Stimulated activated naive B cell treated with anti-CD40 and anti-IgM and Interleukin-4, amounts not matched to agents 10 μg/mL and 1 μg/mL and 100 μg/mL, for 72 hours (primary cell): ENCODE measurements around the gene MAN2B1.
"Not testable (repeated sequence)": the region's sequence is repeated elsewhere in the genome, so short reads cannot be mapped to it uniquely, and the experiment has no call there.

Experiments used
- ATAC-seq, 2 donors: fragments of 150-1000 bp; cut with Tn5 transposase; replicated peaks; 2 replicates each; pipeline ENCODE4 v1.10.0; 2021; ENCODE audit warnings: moderate library complexity in 1 of 2
- DNase-seq: peaks from one replicate; pipeline ENCODE4 v3.0.0; 2021
- H3K27ac Mint-ChIP-seq: one replicate; pipeline ENCODE4 v1.8.0; 2022; ENCODE audit warnings: mild to moderate bottlenecking, mixed read lengths
- H3K27me3 Mint-ChIP-seq, 2 donors: one replicate each; pipeline ENCODE4 v1.8.0; 2022; ENCODE audit warnings: mixed read lengths in 2 of 2
- H3K36me3 Mint-ChIP-seq, 2 donors: one replicate each; pipeline ENCODE4 v1.8.0; 2022; ENCODE audit warnings: mixed read lengths in 2 of 2, mild to moderate bottlenecking in 1 of 2
- H3K4me1 Mint-ChIP-seq, 2 donors: one replicate each; pipeline ENCODE4 v1.8.0; 2022; ENCODE audit warnings: mixed read lengths in 2 of 2, mild to moderate bottlenecking in 1 of 2
- H3K4me3 Mint-ChIP-seq, 2 donors: one replicate each; pipeline ENCODE4 v1.8.0; 2022; ENCODE audit warnings: mild to moderate bottlenecking in 2 of 2, mixed read lengths in 2 of 2, moderate library complexity in 1 of 2
- H3K9me3 Mint-ChIP-seq, 2 donors: one replicate each; pipeline ENCODE4 v1.8.0; 2022; ENCODE audit warnings: mixed read lengths in 2 of 2, mild to moderate bottlenecking in 1 of 2

MAN2B1 gene

GRCh38 chr19:12666265-12667048, at the start of gene MAN2B1, which contains the start of gene WDR83:
Gene MAN2B1, minus strand, starts transcription at chr19:12666742. Its CDS starts 41 bp downstream, at chr19:12666701.
Gene WDR83, plus strand, starts transcription at chr19:12666807. Its CDS starts 2,984 bp downstream, at chr19:12669791.
- peak within 1 kb of the TSS; percentile 99 for H3K27ac Mint-ChIP-seq
- DNase-seq: peak; percentile 79
- peaks cover 41 to 61% of the 10 kb centered on the region in 2 donors for H3K4me1 Mint-ChIP-seq
- ATAC-seq: peak; percentile 66 to 70
- no peaks in the 10 kb centered on the region for H3K27me3 Mint-ChIP-seq
- no peaks in the 10 kb centered on the region for H3K9me3 Mint-ChIP-seq
- peaks cover 31 to 59% of the 10 kb centered on the region in 2 donors for H3K36me3 Mint-ChIP-seq
- H3K4me3 Mint-ChIP-seq: peak within 1 kb of the TSS; percentile 95 to 98

- no peaks in the 10 kb centered on the region for H3K9me3 Mint-ChIP-seq
- DNase-seq: no peak
- no peaks in the 10 kb centered on the region for H3K27me3 Mint-ChIP-seq
- H3K4me3 Mint-ChIP-seq: no peak overlapping the region
- no peak overlapping the region for H3K27ac Mint-ChIP-seq
- H3K36me3 Mint-ChIP-seq: peaks cover 36 to 52% of the 10 kb centered on the region in 2 donors
- ATAC-seq: no peak
- H3K4me1 Mint-ChIP-seq: peaks cover 14 to 39% of the 10 kb centered on the region in 2 donors
These were observed 49.4 kb upstream of the MAN2B1 start for GRCh38 chr19:12715929-12716328.

GRCh38 chr19:12715102-12715501, 48.6 kb upstream of the MAN2B1 start:
- no peak for DNase-seq
- Mint-ChIP-seq H3K4me3 (no peak overlapping the region), H3K36me3 (peaks cover 38 to 56% of the 10 kb centered on the region in 2 donors), H3K9me3 (no peaks in the 10 kb centered on the region), H3K4me1 (peaks cover 11 to 31% of the 10 kb centered on the region in 2 donors), H3K27me3 (no peaks in the 10 kb centered on the region), H3K27ac (no peak overlapping the region)
- ATAC-seq: no peak

GRCh38 chr19:12713304-12713703, 46.8 kb upstream of the MAN2B1 start:
- not testable (repeated sequence) for ATAC-seq, H3K9me3 Mint-ChIP-seq, H3K4me3 Mint-ChIP-seq, H3K27ac Mint-ChIP-seq, H3K27me3 Mint-ChIP-seq, DNase-seq
- Mint-ChIP-seq H3K36me3 (peaks cover 36 to 46% of the 10 kb centered on the region in 2 donors), H3K4me1 (peaks cover 5 to 18% of the 10 kb centered on the region in 2 donors)

- ATAC-seq, DNase-seq, H3K27me3 Mint-ChIP-seq, H3K4me3 Mint-ChIP-seq, H3K9me3 Mint-ChIP-seq, H3K27ac Mint-ChIP-seq: not testable (repeated sequence)
- H3K4me1 Mint-ChIP-seq: peaks cover 5 to 16% of the 10 kb centered on the region in 2 donors
- peaks cover 37 to 45% of the 10 kb centered on the region in 2 donors for H3K36me3 Mint-ChIP-seq
These were observed 45.5 kb upstream of the MAN2B1 start for GRCh38 chr19:12712077-12712476.

- H3K27ac Mint-ChIP-seq: peak overlapping the region; percentile 62
- H3K4me3 Mint-ChIP-seq: no peak overlapping the region
- ATAC-seq (no peak), DNase-seq (no peak)
- H3K27me3 Mint-ChIP-seq: no peaks in the 10 kb centered on the region
- peaks cover 0 to 10% of the 10 kb centered on the region in 2 donors for H3K4me1 Mint-ChIP-seq
- H3K9me3 Mint-ChIP-seq: no peaks in the 10 kb centered on the region
- peaks cover 33 to 40% of the 10 kb centered on the region in 2 donors for H3K36me3 Mint-ChIP-seq
These were observed 44.6 kb upstream of the MAN2B1 start for GRCh38 chr19:12711187-12711586.

- H3K27ac Mint-ChIP-seq: no peak overlapping the region
- no peak for ATAC-seq
- no peaks in the 10 kb centered on the region for H3K27me3 Mint-ChIP-seq
- H3K9me3 Mint-ChIP-seq: no peaks in the 10 kb centered on the region
- no peak for DNase-seq
- H3K36me3 Mint-ChIP-seq: peaks cover 40 to 43% of the 10 kb centered on the region in 2 donors
- H3K4me1 Mint-ChIP-seq: peaks cover 2 to 4% of the 10 kb centered on the region in 2 donors
- H3K4me3 Mint-ChIP-seq: no peak overlapping the region
These were observed 42.1 kb upstream of the MAN2B1 start for GRCh38 chr19:12708641-12709040.

GRCh38 chr19:12706332-12706718, 39.8 kb upstream of the MAN2B1 start:
- DNase-seq (no peak), ATAC-seq (no peak)
- no peaks in the 10 kb centered on the region for H3K27me3 Mint-ChIP-seq
- peak overlapping the region; percentile 31 for H3K27ac Mint-ChIP-seq
- H3K36me3 Mint-ChIP-seq: peaks cover 40 to 49% of the 10 kb centered on the region in 2 donors
- no peak overlapping the region for H3K4me3 Mint-ChIP-seq
- H3K9me3 Mint-ChIP-seq: no peaks in the 10 kb centered on the region
- H3K4me1 Mint-ChIP-seq: peaks cover 0 to 2% of the 10 kb centered on the region in 2 donors

- no peaks in the 10 kb centered on the region for H3K27me3 Mint-ChIP-seq
- H3K9me3 Mint-ChIP-seq: no peaks in the 10 kb centered on the region
- H3K4me1 Mint-ChIP-seq: peaks cover 0 to 2% of the 10 kb centered on the region in 2 donors
- H3K36me3 Mint-ChIP-seq: peaks cover 42 to 49% of the 10 kb centered on the region in 2 donors
- ATAC-seq (no peak), DNase-seq (no peak)
- peak overlapping the region; percentile 33 for H3K27ac Mint-ChIP-seq
- H3K4me3 Mint-ChIP-seq: no peak overlapping the region
These were observed 39.3 kb upstream of the MAN2B1 start for GRCh38 chr19:12705654-12706331.

- Mint-ChIP-seq H3K27ac (no peak overlapping the region), H3K27me3 (no peaks in the 10 kb centered on the region), H3K4me1 (peaks cover 0 to 2% of the 10 kb centered on the region in 2 donors), H3K4me3 (no peak overlapping the region), H3K36me3 (peaks cover 40 to 45% of the 10 kb centered on the region in 2 donors), H3K9me3 (no peaks in the 10 kb centered on the region)
- no peak for ATAC-seq
- no peak for DNase-seq
These were observed 38.6 kb upstream of the MAN2B1 start for GRCh38 chr19:12705169-12705568.

- Mint-ChIP-seq H3K4me3 (no peak overlapping the region), H3K9me3 (no peaks in the 10 kb centered on the region), H3K27ac (peak overlapping the region; percentile 69), H3K4me1 (peaks cover 4 to 9% of the 10 kb centered on the region in 2 donors), H3K36me3 (peaks cover 43 to 51% of the 10 kb centered on the region in 2 donors), H3K27me3 (no peaks in the 10 kb centered on the region)
- ATAC-seq: peak; percentile 75 to 77
- DNase-seq: no peak
These were observed 36.5 kb upstream of the MAN2B1 start for GRCh38 chr19:12703046-12703445.

- ATAC-seq (no peak), DNase-seq (no peak)
- no peaks in the 10 kb centered on the region for H3K27me3 Mint-ChIP-seq
- no peaks in the 10 kb centered on the region for H3K9me3 Mint-ChIP-seq
- H3K27ac Mint-ChIP-seq: no peak overlapping the region
- peaks cover 43 to 53% of the 10 kb centered on the region in 2 donors for H3K36me3 Mint-ChIP-seq
- H3K4me3 Mint-ChIP-seq: no peak overlapping the region
- peaks cover 5 to 13% of the 10 kb centered on the region in 2 donors for H3K4me1 Mint-ChIP-seq
These were observed 35.2 kb upstream of the MAN2B1 start for GRCh38 chr19:12701596-12702282.

GRCh38 chr19:12698138-12698537, 31.6 kb upstream of the MAN2B1 start:
- DNase-seq (no peak), ATAC-seq (no peak)
- Mint-ChIP-seq H3K27ac (peak overlapping the region; percentile 85), H3K9me3 (no peaks in the 10 kb centered on the region), H3K4me1 (peaks cover 3 to 19% of the 10 kb centered on the region in 2 donors), H3K36me3 (peaks cover 27 to 38% of the 10 kb centered on the region in 2 donors), H3K4me3 (peak overlapping the region; percentile 49 to 77), H3K27me3 (no peaks in the 10 kb centered on the region)

- H3K27ac Mint-ChIP-seq: peak overlapping the region; percentile 96
- not testable (repeated sequence) for H3K9me3 Mint-ChIP-seq
These were observed 30.9 kb upstream of the MAN2B1 start for GRCh38 chr19:12697425-12697824.

More at GRCh38 chr19:12697425-12697824, 30.9 kb upstream of the MAN2B1 start:
- not testable (repeated sequence) for ATAC-seq, DNase-seq, H3K27me3 Mint-ChIP-seq
- Mint-ChIP-seq H3K36me3 (peaks cover 24 to 34% of the 10 kb centered on the region in 2 donors), H3K4me3 (peak overlapping the region; percentile 84 to 90), H3K4me1 (peaks cover 3 to 19% of the 10 kb centered on the region in 2 donors)
